Measurements from ENCODE around the gene FOXB1.

The FOXB1 gene

DNA sequence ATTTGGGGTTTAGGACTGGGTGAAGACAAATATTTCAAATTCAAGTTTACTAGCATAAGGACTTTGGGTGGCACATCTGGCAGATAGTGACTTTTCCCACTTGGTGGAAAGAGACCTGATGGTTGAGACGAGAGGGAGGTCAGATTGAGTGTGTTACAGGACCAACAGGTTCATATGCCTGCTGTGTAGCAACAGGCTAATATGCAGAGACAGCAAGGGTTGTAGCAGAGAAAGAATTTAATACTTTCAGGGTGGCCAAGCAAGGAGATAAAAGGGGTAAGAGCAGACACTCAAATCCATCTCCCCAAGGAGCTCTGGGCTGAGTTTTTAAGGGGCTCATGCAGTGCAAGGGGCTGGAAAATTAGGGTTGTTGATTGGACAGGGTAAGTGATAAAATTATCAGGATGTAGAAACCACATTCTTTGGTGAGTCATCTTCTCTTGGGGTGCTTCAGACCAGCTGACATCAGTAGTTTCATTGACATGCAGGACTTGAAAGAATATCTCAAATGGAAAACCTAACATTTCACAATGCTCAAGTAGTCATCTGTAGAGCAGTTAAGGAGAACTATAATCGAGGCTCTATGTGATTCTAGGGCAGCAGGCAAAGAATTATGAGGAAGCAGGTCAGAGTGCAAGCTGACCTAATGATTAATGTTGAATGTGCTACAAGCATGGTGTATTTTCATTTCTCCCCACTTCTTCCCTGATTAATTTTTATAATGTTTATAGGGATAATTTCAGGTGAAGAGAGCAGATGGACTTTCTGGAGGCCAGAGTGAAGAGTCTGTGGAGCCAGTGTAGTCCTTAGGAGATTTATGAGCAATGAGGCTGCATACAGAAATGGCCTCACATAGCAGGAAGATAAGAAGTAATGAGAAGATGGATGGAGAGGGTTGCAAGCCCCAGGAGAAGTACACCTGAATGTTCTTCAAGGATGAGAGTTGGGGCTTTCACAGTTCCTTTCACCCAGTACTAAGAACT, 13.7 kb downstream of the FOXB1 start:
- no peak for DNase-seq

DNA sequence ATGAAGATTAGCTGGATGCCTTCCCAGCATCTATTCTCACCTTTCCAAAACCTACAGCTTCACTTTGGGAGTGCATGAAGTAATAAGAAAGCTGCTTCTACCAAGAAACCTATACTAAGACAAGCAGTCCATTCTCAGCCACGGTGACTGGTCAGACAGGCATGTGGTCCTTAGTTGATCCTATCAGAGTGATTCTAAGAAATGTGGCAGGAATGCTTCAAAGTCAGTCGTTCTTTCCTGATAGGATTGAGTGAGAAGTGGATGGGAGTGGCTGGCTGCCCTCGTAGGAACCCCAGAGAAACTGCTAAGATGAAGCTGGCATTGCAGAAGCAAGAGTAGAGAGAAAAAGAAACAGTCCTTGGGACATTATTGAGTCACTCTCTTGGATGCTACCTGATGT, 16.6 kb downstream of the FOXB1 start:
- no peak for DNase-seq

DNA sequence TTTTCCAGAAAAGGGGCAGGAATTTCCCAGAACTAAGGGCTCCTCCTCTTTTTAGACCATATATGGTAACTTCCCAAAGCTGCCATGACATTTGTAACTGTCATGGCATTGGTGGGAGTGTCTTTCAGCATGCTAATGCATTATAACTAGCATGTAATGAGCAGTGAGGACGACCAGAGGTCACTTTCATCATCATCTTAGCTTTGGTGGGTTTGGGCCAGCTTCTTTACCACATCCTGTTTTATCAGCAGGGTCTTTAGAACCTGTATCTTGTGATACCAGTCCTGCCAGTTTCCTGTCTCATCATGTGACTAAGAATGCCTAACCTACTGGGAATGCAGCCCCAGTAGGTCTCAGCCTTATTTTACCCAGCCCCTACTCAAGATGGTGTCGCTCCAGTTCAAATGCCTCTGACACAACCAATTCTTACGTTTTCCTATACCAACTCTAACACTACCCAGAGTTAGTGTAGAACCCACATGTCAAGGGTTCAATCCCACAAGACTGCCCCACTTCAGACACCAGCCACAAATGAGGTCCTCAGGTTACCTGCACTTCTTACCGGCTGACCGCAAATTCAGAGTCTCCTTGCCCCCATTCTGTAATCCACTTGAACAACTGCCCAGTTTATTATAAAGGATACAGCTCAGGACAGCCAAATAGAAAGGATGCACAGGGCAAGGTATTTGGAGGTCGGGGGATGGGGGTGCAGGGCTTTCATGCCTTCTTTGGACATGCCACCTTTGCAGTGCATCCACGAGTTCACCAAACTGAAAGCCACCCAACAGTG, 17.7 kb downstream of the FOXB1 start:
- no peak for DNase-seq

DNA sequence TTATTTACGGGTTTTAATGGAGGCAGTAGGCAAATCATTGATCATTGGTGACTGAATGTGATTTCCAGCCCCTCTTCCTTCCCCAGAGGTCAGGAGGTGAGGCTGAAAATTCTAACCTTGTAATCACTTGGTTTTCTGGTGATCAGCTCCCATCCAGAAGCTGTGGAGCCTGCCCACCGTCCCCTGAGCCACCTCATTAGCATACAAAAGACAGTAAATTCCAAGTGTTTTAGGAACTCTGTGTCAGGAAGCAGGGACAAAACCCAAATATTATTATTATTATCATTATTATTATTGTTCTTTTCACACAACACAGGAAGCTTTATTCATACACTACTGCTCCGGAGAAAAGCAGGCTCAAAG, 18.2 kb downstream of the FOXB1 start:
- no peak for DNase-seq

DNA sequence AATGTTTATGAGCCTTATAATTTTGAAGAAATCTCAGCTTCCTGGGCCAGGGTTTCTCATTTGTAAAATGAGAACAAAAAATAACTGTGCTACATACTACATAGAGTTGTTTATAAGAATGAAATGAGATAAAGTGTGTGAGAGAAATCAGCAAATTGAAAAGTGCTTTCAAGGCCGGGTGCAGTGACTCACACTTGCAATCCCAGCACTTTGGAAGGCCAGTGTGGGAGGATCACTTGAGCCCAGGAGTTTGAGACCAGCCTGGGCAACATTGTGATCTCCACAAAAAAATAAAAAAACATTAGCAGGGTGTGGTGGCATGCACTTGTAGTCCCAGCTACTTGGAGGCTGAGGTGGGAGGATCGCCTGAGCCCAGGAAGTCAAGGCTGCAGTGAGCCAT, 22.4 kb downstream of the FOXB1 start:
- DNase-seq, result no peak

DNA sequence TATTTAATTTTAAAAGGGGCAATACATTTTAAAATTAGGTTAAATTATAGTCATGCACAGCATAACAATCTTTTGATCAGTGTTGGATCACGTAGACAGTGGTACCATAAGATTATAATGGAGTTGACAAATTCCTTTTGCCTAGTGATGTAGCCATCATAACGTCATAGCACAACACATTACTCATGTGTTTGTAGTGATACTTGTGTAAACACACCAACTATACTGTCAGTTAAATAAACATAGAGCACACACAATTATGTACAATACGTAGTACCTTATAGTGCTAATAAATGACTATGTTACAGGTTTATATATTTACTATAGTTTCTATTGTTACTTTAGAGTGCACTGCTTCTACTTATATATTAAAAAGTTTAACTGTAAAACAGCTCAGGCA, 31.2 kb downstream of the FOXB1 start:
- DNase-seq, result no peak

DNA sequence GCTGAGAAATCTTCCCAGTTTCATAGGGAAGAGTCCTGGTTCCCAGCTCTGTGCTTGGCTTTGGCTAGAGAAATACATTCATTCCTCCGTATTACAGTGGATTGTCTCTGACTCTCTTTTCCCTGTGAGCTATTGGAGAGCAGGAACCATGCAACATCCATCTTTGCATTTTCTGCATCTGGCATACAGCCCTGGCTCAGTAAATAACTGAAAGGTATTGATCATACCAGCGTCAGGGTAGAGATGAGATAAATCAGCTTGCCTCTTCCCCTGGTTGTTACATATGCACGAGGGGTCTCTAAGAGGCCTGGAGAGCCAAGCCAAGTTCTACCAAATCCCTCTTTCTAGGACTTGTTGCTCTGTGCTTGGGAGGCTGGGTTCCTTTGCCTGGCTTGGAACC, 35.2 kb downstream of the FOXB1 start:
- no peak for DNase-seq

DNA sequence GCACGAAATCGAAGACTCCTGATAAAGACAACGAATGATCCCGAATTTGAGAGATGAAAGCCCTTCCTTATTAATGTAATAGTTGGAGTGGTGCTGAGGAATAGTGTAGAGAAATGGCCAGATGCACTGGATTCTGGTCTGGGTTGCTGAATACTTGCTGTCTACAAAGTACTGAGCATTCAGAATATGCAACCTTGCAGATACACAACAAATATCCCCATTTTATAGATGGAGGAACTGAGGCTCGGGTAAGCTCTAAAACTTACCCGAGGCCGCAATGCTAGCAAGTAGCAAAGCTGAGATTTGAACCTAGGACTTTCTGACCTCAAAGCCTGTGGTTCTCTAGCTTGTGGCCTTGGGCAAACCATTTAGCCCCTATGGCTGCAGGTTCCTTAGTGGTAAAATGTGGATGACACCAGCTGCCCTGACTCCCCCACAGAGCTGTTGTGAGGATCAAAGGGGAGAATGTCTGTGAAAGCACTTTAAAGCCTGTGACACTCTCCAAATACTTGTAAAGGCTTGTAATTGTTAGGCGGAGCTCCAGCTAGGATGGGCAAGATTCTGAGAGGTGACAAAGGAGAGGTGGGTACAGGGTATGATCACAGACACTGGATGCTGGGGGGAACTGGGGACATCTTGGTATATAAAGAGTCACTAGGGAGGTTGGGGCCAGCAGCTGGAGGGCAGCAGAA, 39.8 kb downstream of the FOXB1 start:
- DNase-seq, result no peak

DNA sequence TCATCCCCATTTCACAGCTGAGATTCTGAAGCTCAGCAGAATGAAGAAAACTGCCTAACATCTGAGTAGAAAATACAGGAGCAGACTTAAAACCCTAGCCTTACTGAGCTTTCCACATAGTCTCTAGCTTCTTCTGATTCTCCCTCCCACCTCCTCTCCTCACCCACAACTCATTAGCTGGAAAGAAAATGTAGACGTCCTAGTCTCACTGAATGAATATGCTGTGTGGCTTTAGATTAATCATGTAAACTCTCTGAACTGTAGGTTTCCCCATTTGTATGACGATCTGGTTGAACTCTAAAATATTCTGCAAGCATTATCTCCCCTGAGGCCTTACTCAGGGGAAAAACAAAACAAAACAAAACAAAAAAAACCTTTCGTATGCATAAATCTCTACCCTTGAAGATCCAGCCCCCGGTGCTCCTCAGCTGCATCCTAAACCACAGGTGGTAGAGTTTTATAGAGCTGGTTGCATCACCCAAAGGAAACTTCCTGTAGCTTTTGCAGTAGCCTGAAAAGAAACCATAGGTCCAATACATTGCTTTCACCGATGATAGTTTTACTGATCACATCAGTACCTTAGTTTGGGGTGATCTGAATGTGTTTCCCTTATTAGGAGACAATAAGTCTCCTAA, 40.6 kb downstream of the FOXB1 start:
- DNase-seq, result no peak

DNA sequence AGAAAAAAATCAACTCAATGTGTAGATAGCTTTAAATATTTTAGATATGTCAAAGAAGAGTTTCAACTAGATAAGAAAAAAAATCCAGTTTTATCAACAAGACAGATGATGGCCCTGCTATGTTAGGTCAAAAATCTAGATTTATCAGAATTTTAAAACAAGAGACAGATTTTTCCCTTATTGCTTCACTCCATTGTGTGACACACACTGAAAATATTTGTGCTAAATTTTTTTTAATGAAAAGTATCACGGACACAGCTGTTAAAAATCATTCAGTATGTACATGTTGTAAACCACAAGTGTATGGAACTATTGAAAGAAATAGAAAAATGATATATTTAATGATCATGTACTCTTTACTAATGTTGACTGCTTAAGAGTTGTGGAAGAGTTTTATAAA, 43.6 kb downstream of the FOXB1 start:
- no peak for DNase-seq

DNA sequence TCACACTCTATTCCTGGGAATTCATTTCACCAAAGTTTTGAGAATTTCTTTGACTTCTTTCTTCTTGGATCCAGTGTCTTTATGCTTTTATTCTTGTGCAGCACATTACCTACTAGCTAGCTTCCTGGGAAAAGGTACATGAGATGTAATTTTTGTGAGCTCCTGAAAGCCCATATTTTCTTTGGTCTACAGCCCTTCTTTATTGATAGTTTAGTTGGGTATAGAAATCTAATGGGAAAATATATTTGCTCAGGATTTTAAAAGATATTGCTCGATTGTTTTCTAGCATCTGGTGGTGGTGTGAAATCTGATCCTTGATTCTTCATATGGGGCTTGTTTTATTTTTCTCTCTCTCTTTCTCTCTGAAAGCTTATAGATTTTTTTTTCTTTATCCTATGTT, 45.8 kb downstream of the FOXB1 start:
- DNase-seq, result no peak

DNA sequence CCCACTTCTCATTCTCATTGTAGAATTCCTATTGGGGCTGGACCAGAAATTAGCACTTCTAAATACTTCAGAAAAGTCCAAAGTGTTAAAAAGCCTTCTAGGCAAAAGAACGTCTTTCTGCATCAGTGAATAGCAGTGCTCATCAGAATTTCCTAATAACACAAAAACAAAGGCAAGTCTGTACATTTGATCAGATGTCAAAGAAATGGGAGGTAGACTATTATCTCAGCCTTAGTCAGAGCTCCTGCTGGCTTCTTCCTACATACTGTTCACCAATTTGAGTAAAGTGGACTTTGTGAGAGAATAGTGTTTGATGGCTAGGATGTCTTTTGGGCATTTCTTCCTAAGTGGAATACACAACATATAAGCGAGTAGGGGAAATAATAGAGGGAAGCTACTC, 48.7 kb downstream of the FOXB1 start:
- DNase-seq, result no peak

DNA sequence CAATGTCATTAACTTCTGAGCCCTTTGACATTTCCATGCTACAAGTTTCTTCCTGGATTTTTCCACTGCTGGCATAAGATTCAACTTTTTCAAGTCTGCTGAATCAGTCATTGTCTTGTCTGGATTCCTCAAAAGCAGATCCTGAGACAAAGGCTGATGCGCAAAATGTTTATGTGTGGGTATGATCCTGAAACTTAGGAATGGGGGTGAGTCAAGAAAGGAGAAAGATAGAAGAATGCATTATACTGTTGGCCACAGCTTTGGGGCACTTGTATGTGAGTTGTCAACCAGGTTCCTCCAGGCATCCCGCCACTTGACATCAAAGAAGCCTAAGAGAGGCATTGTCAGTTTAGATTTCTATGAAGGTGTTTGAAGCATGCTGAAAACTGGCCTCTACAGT, 50.4 kb downstream of the FOXB1 start:
- DNase-seq, result no peak
